Kidney epithelial cell (primary cell): ENCODE data around the gene SECTM1. TPM values are rescaled to one million over a fixed set of nuclear protein-coding genes. Genes with fewer than 3 reads are reported as not detected.

Experiments
- DNase-seq: peaks from one replicate; pipeline ENCODE4 v3.0.0-alpha.2; 2010; ENCODE audit warnings: low read depth
- H3K27me3 ChIP-seq: 2 replicates; pipeline ENCODE4 v1.6.0; 2011; ENCODE audit warnings: low read length; ENCODE audit not compliant: control insufficient read depth, insufficient read depth
- H3K36me3 ChIP-seq: 2 replicates; pipeline ENCODE4 v1.5.1; 2011; ENCODE audit warnings: low read length; ENCODE audit not compliant: control insufficient read depth, insufficient read depth
- H3K4me3 ChIP-seq: 2 replicates; pipeline ENCODE4 v1.5.1; 2011; ENCODE audit warnings: low read depth, mild to moderate bottlenecking, control low read depth, low read length
- CTCF ChIP-seq: IDR thresholded peaks from 2 replicates; pipeline ENCODE4 v1.5.1; 2011; ENCODE audit warnings: mild to moderate bottlenecking, moderate library complexity, low read length, control low read depth, inconsistent platforms; ENCODE audit not compliant: insufficient read depth, poor library complexity, severe bottlenecking
- total RNA-seq: library from RNA; depleted of rRNA; stranded (reverse); fragments of >200 nt; gene quantifications from 2 replicates; pipeline ENCODE4 v1.2.3, GENCODE V29; 2015

The SECTM1 gene
- total RNA-seq, 1 donor from 2014 or later: not detected

- peaks cover 6% of the 10 kb centered on the region for H3K27me3 ChIP-seq
- no peak overlapping the region for H3K4me3 ChIP-seq
- no peak for DNase-seq
- no peaks in the 10 kb centered on the region for H3K36me3 ChIP-seq
- no peak for TF ChIP-seq CTCF
Observed at GRCh38 chr17:82297280-82297713, 36.3 kb downstream of the SECTM1 start.

GRCh38 chr17:82296511-82297279, 36.9 kb downstream of the SECTM1 start:
- Histone ChIP-seq H3K36me3 (no peaks in the 10 kb centered on the region), H3K4me3 (no peak overlapping the region), H3K27me3 (peaks cover 2% of the 10 kb centered on the region)
- TF ChIP-seq CTCF: no peak
- DNase-seq: no peak

- Histone ChIP-seq H3K27me3 (no peaks in the 10 kb centered on the region), H3K36me3 (no peaks in the 10 kb centered on the region), H3K4me3 (no peak overlapping the region)
- no peak for TF ChIP-seq CTCF
- no peak for DNase-seq
Observed at GRCh38 chr17:82295472-82295814, 38.1 kb downstream of the SECTM1 start.

GRCh38 chr17:82294064-82294773, 39.3 kb downstream of the SECTM1 start:
- no peak for DNase-seq
- Histone ChIP-seq H3K36me3 (no peaks in the 10 kb centered on the region), H3K4me3 (no peak overlapping the region), H3K27me3 (no peaks in the 10 kb centered on the region)
- TF ChIP-seq CTCF: no peak

- DNase-seq: peak; percentile 97
- Histone ChIP-seq H3K27me3 (no peaks in the 10 kb centered on the region), H3K4me3 (peak overlapping the region; percentile 66), H3K36me3 (no peaks in the 10 kb centered on the region)
- no peak for TF ChIP-seq CTCF
Observed at GRCh38 chr17:82292251-82293154, 41.1 kb downstream of the SECTM1 start.
